NOMO-1 treated with dmso at 0.1 percent for 144 hours (cell line): Measurements from ENCODE around the gene LRCH1.

Source experiments
- DNase-seq: peaks from one replicate; lab custom pipeline; 2025; ENCODE audit not compliant: unreplicated experiment; lab: John Stamatoyannopoulos, UW

Gene LRCH1

GRCh38 chr13:46795321-46795720 is 242.4 kb downstream of the LRCH1 start:
- no peak for DNase-seq

GRCh38 chr13:46796129-46796514 is 243.2 kb downstream of the LRCH1 start:
- no peak for DNase-seq

GRCh38 chr13:46796515-46797474 is 243.8 kb downstream of the LRCH1 start, which contains the start of gene ESD:
Gene ESD, minus strand, starts transcription at chr13:46797161. Its CDS starts 5,748 bp downstream, at chr13:46791413.
- peak; percentile 91 for DNase-seq

- no peak for DNase-seq
These were observed 244.7 kb downstream of the LRCH1 start for GRCh38 chr13:46797501-46798237.

- DNase-seq = peak; percentile 4
These were observed 246.2 kb downstream of the LRCH1 start for GRCh38 chr13:46799139-46799538.

GRCh38 chr13:46801858-46802257 is 248.9 kb downstream of the LRCH1 start:
- no peak for DNase-seq
